CD4-positive, alpha-beta T cell treated with Interleukin-1 beta for 1 hour (primary cell): Measurements from ENCODE around the gene CFAP57.

ENCODE experiments used
- DNase-seq, 2 donors: peaks; one replicate each; pipeline ENCODE4 v3.0.0-alpha.2; 2020 to 2022

The CFAP57 gene

GRCh38 chr1:43279666-43280065 lies 107.5 kb downstream of the CFAP57 start:
- no peak for DNase-seq

- DNase-seq = no peak
Measured at GRCh38 chr1:43280692-43281091, 108.6 kb downstream of the CFAP57 start.

- no peak for DNase-seq
Measured at GRCh38 chr1:43282220-43283195, 110.4 kb downstream of the CFAP57 start.

GRCh38 chr1:43284065-43284464 lies 111.9 kb downstream of the CFAP57 start:
- no peak for DNase-seq

GRCh38 chr1:43284546-43285110 lies 112.5 kb downstream of the CFAP57 start:
- no peak for DNase-seq

GRCh38 chr1:43285269-43285990 lies 113.3 kb downstream of the CFAP57 start, which contains the start of gene C1orf210:
TSS of gene C1orf210 (minus strand) at chr1:43285581. CDS start at chr1:43283270, 2,311 bp downstream.
- no peak for DNase-seq

- DNase-seq = no peak
Measured at GRCh38 chr1:43286115-43286514, 114.0 kb downstream of the CFAP57 start.

- no peak for DNase-seq
Measured at GRCh38 chr1:43286533-43286932, 114.4 kb downstream of the CFAP57 start.

- DNase-seq = no peak
Measured at GRCh38 chr1:43288058-43288784, 116.1 kb downstream of the CFAP57 start.

GRCh38 chr1:43288785-43289706 lies 116.9 kb downstream of the CFAP57 start:
- no peak for DNase-seq

- no peak for DNase-seq
Measured at GRCh38 chr1:43292216-43292615, 120.1 kb downstream of the CFAP57 start.

- DNase-seq = no peak
Measured at GRCh38 chr1:43292679-43293078, 120.5 kb downstream of the CFAP57 start.

GRCh38 chr1:43293176-43293575 lies 121.0 kb downstream of the CFAP57 start:
- no peak for DNase-seq

GRCh38 chr1:43293896-43294760 lies 122.0 kb downstream of the CFAP57 start:
- no peak for DNase-seq

GRCh38 chr1:43294761-43295160 lies 122.6 kb downstream of the CFAP57 start:
- DNase-seq = no peak

- no peak for DNase-seq
Measured at GRCh38 chr1:43296207-43296606, 124.1 kb downstream of the CFAP57 start.

- DNase-seq = no peak
Measured at GRCh38 chr1:43298055-43298454, 125.9 kb downstream of the CFAP57 start.

- no peak for DNase-seq
Measured at GRCh38 chr1:43299101-43299500, 127.0 kb downstream of the CFAP57 start.

GRCh38 chr1:43300378-43301094 lies 128.4 kb downstream of the CFAP57 start, which contains the start of gene TIE1:
TSS of gene TIE1 (plus strand) at chr1:43300982. CDS start at chr1:43301072, 90 bp downstream.
- DNase-seq = no peak

- DNase-seq = no peak
Measured at GRCh38 chr1:43302201-43302600, 130.1 kb downstream of the CFAP57 start.
